ENCODE data around the gene PDZD7.

PDZD7 gene

GRCh38 chr10:100993986-100994708 lies 36.8 kb downstream of the PDZD7 start:
- DNase-seq (ENCODE audit: low spot score in 2 of 2), result peak; percentile 61 to 63
- Histone ChIP-seq H3K4me1 (peaks cover 21% of the 10 kb centered on the region), H3K27me3 (ENCODE audit: low read depth) (no peaks in the 10 kb centered on the region), H3K4me3 (no peak overlapping the region), H3K36me3 (replicated peaks) (peaks cover 47% of the 10 kb centered on the region), H3K9me3 (no peaks in the 10 kb centered on the region)
- in situ Hi-C loops (cut with MboI; ENCODE audit: low sequenced_read_pairs), result no loop called here

GRCh38 chr10:100989088-100989487 lies 41.8 kb downstream of the PDZD7 start:
- Histone ChIP-seq H3K4me3 (no peak overlapping the region), H3K4me1 (peaks cover 19% of the 10 kb centered on the region)
- in situ Hi-C loops (cut with MboI; ENCODE audit: low sequenced_read_pairs), result no loop called here

GRCh38 chr10:100988166-100988565 lies 42.8 kb downstream of the PDZD7 start:
- in situ Hi-C loops (cut with MboI; ENCODE audit: low sequenced_read_pairs), result no loop called here
- Histone ChIP-seq H3K36me3 (replicated peaks) (peaks cover 40% of the 10 kb centered on the region), H3K4me3 (peak overlapping the region; percentile 94), H3K9me3 (0 out of 2 replicates have a peak, but pooled peaks cover 3% of the 10 kb centered on the region), H3K27me3 (ENCODE audit: low read depth) (no peaks in the 10 kb centered on the region), H3K4me1 (peaks cover 19% of the 10 kb centered on the region)
- no peak for DNase-seq (ENCODE audit: low spot score in 2 of 2)

More at GRCh38 chr10:100989088-100989487, 41.8 kb downstream of the PDZD7 start:
- Histone ChIP-seq H3K9me3 (0 out of 2 replicates have a peak, but pooled peaks cover 3% of the 10 kb centered on the region), H3K27me3 (ENCODE audit: low read depth) (no peaks in the 10 kb centered on the region), H3K36me3 (replicated peaks) (peaks cover 49% of the 10 kb centered on the region)
- DNase-seq (ENCODE audit: low spot score in 2 of 2), result no peak

GRCh38 chr10:100987685-100988049 lies 43.3 kb downstream of the PDZD7 start:
- no peak for DNase-seq (ENCODE audit: low spot score in 2 of 2)
- Histone ChIP-seq H3K27me3 (ENCODE audit: low read depth) (no peaks in the 10 kb centered on the region), H3K4me3 (peak overlapping the region; percentile 94), H3K36me3 (replicated peaks) (peaks cover 35% of the 10 kb centered on the region), H3K9me3 (0 out of 2 replicates have a peak, but pooled peaks cover 3% of the 10 kb centered on the region), H3K4me1 (peaks cover 19% of the 10 kb centered on the region)
- in situ Hi-C loops (cut with MboI; ENCODE audit: low sequenced_read_pairs), result no loop called here

- Histone ChIP-seq H3K9me3 (0 out of 2 replicates have a peak, but pooled peaks cover 3% of the 10 kb centered on the region), H3K36me3 (replicated peaks) (peaks cover 35% of the 10 kb centered on the region), H3K4me1 (peaks cover 19% of the 10 kb centered on the region), H3K27me3 (ENCODE audit: low read depth) (no peaks in the 10 kb centered on the region), H3K4me3 (peak within 1 kb of the TSS; percentile 94)
- in situ Hi-C loops (cut with MboI; ENCODE audit: low sequenced_read_pairs), result no loop called here
- peak; percentile 70 to 91 for DNase-seq (ENCODE audit: low spot score in 2 of 2)
Observed at GRCh38 chr10:100986952-100987684, 43.8 kb downstream of the PDZD7 start, which contains the start of the genes MRPL43 and TWNK. MRPL43 (minus strand) TSS chr10:100987497; CDS start chr10:100987443, 54 bp downstream. TWNK (plus strand) TSS chr10:100987543; CDS start chr10:100988211, 668 bp downstream.

- Histone ChIP-seq H3K4me3 (peak overlapping the region; percentile 94), H3K27me3 (ENCODE audit: low read depth) (no peaks in the 10 kb centered on the region), H3K36me3 (replicated peaks) (peaks cover 35% of the 10 kb centered on the region), H3K4me1 (peaks cover 19% of the 10 kb centered on the region), H3K9me3 (0 out of 2 replicates have a peak, but pooled peaks cover 3% of the 10 kb centered on the region)
- in situ Hi-C loops (cut with MboI; ENCODE audit: low sequenced_read_pairs), result no loop called here
- DNase-seq (ENCODE audit: low spot score in 2 of 2), result no peak
Observed at GRCh38 chr10:100986623-100986951, 44.3 kb downstream of the PDZD7 start.

GRCh38 chr10:100985336-100985735 lies 45.6 kb downstream of the PDZD7 start:
- in situ Hi-C loops (cut with MboI; ENCODE audit: low sequenced_read_pairs), result no loop called here

GRCh38 chr10:100984672-100985177 lies 46.2 kb downstream of the PDZD7 start:
- Histone ChIP-seq H3K27me3 (ENCODE audit: low read depth) (no peaks in the 10 kb centered on the region), H3K4me1 (peaks cover 19% of the 10 kb centered on the region), H3K36me3 (replicated peaks) (peaks cover 29% of the 10 kb centered on the region), H3K4me3 (no peak overlapping the region), H3K9me3 (0 out of 2 replicates have a peak, but pooled peaks cover 3% of the 10 kb centered on the region)
- no peak for DNase-seq (ENCODE audit: low spot score in 2 of 2)
- in situ Hi-C loops (cut with MboI; ENCODE audit: low sequenced_read_pairs), result no loop called here

More at GRCh38 chr10:100985336-100985735, 45.6 kb downstream of the PDZD7 start:
- no peak for DNase-seq (ENCODE audit: low spot score in 2 of 2)
- Histone ChIP-seq H3K27me3 (ENCODE audit: low read depth) (no peaks in the 10 kb centered on the region), H3K36me3 (replicated peaks) (peaks cover 35% of the 10 kb centered on the region), H3K4me3 (no peak overlapping the region), H3K4me1 (peaks cover 19% of the 10 kb centered on the region), H3K9me3 (0 out of 2 replicates have a peak, but pooled peaks cover 3% of the 10 kb centered on the region)

- Histone ChIP-seq H3K4me3 (no peak overlapping the region), H3K36me3 (replicated peaks) (peaks cover 22% of the 10 kb centered on the region), H3K4me1 (peaks cover 16% of the 10 kb centered on the region), H3K9me3 (0 out of 2 replicates have a peak, but pooled peaks cover 3% of the 10 kb centered on the region), H3K27me3 (ENCODE audit: low read depth) (no peaks in the 10 kb centered on the region)
- no peak for DNase-seq (ENCODE audit: low spot score in 2 of 2)
- in situ Hi-C loops (cut with MboI; ENCODE audit: low sequenced_read_pairs), result no loop called here
Observed at GRCh38 chr10:100983868-100984671, 46.9 kb downstream of the PDZD7 start.

GRCh38 chr10:100982916-100983830 lies 47.8 kb downstream of the PDZD7 start:
- H3K9me3 ChIP-seq, result 0 out of 2 replicates have a peak, but pooled peaks cover 3% of the 10 kb centered on the region
- H3K4me1 ChIP-seq, result peaks cover 11% of the 10 kb centered on the region
- no peak overlapping the region for H3K4me3 ChIP-seq
- peaks cover 16% of the 10 kb centered on the region for H3K36me3 ChIP-seq (replicated peaks)
- no peaks in the 10 kb centered on the region for H3K27me3 ChIP-seq (ENCODE audit: low read depth)
- no peak for DNase-seq (ENCODE audit: low spot score in 2 of 2)
- in situ Hi-C loops (cut with MboI; ENCODE audit: low sequenced_read_pairs), result no loop called here

- in situ Hi-C loops (cut with MboI; ENCODE audit: low sequenced_read_pairs), result no loop called here
- Histone ChIP-seq H3K9me3 (no peaks in the 10 kb centered on the region), H3K4me3 (no peak overlapping the region), H3K36me3 (replicated peaks) (peaks cover 16% of the 10 kb centered on the region), H3K27me3 (ENCODE audit: low read depth) (no peaks in the 10 kb centered on the region), H3K4me1 (0 out of 2 replicates have a peak, but pooled peaks cover 3% of the 10 kb centered on the region)
- DNase-seq (ENCODE audit: low spot score in 2 of 2), result no peak
Observed at GRCh38 chr10:100981178-100981772, 49.7 kb downstream of the PDZD7 start.

GRCh38 chr10:100980711-100981110 lies 50.2 kb downstream of the PDZD7 start:
- H3K27me3 ChIP-seq (ENCODE audit: low read depth), result no peaks in the 10 kb centered on the region
- in situ Hi-C loops (cut with MboI; ENCODE audit: low sequenced_read_pairs), result no loop called here
- no peak for DNase-seq (ENCODE audit: low spot score in 2 of 2)
- no peaks in the 10 kb centered on the region for H3K4me1 ChIP-seq
- H3K36me3 ChIP-seq (replicated peaks), result peaks cover 16% of the 10 kb centered on the region
- no peak overlapping the region for H3K4me3 ChIP-seq
- H3K9me3 ChIP-seq, result no peaks in the 10 kb centered on the region

All from HAP-1 (cell line).